ENCODE measurements around the gene LACTB.

DNA sequence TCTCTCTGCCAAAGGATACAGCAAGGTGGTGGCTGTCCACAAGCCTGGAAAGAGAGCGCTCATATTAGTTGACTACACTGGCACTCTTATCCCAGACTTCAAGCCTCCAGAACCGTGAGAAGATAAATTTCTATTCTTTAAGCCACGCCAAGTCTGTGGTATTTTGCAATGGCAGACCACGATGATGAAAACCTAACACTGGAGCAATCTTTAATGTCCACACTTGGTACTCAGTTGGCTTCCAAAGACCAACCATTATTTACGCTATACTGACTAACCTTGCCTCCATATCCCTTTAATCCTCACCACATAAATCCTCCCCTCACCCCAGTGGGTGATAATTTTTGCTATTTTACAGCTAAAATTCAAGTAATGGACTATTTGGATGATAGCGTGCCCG, 16.9 kb upstream of the LACTB start:
- TF ChIP-seq, protein P1, sequence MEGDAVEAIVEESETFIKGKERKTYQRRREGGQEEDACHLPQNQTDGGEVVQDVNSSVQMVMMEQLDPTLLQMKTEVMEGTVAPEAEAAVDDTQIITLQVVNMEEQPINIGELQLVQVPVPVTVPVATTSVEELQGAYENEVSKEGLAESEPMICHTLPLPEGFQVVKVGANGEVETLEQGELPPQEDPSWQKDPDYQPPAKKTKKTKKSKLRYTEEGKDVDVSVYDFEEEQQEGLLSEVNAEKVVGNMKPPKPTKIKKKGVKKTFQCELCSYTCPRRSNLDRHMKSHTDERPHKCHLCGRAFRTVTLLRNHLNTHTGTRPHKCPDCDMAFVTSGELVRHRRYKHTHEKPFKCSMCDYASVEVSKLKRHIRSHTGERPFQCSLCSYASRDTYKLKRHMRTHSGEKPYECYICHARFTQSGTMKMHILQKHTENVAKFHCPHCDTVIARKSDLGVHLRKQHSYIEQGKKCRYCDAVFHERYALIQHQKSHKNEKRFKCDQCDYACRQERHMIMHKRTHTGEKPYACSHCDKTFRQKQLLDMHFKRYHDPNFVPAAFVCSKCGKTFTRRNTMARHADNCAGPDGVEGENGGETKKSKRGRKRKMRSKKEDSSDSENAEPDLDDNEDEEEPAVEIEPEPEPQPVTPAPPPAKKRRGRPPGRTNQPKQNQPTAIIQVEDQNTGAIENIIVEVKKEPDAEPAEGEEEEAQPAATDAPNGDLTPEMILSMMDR (IDR thresholded peaks at IDR 0.05), result no peak
- TF ChIP-seq EP300 (IDR thresholded peaks at IDR 0.05), result no peak

Measured in tibial nerve (tissue), 4 donors.